ENCODE data around the gene MUC6.
A peak's percentile ranks its signal among the peaks of the same experiment; 100 is the strongest.

MUC6 gene

GRCh38 chr11:1054143-1055108 lies 17.9 kb upstream of the MUC6 start:
- TF ChIP-seq, protein P1, sequence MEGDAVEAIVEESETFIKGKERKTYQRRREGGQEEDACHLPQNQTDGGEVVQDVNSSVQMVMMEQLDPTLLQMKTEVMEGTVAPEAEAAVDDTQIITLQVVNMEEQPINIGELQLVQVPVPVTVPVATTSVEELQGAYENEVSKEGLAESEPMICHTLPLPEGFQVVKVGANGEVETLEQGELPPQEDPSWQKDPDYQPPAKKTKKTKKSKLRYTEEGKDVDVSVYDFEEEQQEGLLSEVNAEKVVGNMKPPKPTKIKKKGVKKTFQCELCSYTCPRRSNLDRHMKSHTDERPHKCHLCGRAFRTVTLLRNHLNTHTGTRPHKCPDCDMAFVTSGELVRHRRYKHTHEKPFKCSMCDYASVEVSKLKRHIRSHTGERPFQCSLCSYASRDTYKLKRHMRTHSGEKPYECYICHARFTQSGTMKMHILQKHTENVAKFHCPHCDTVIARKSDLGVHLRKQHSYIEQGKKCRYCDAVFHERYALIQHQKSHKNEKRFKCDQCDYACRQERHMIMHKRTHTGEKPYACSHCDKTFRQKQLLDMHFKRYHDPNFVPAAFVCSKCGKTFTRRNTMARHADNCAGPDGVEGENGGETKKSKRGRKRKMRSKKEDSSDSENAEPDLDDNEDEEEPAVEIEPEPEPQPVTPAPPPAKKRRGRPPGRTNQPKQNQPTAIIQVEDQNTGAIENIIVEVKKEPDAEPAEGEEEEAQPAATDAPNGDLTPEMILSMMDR (IDR thresholded peaks at IDR 0.05; ENCODE audit: insufficient read depth, low read depth, low read length, missing control alignments), result no peak
- DNase-seq (ENCODE audit: low read depth), result no peak

DNA sequence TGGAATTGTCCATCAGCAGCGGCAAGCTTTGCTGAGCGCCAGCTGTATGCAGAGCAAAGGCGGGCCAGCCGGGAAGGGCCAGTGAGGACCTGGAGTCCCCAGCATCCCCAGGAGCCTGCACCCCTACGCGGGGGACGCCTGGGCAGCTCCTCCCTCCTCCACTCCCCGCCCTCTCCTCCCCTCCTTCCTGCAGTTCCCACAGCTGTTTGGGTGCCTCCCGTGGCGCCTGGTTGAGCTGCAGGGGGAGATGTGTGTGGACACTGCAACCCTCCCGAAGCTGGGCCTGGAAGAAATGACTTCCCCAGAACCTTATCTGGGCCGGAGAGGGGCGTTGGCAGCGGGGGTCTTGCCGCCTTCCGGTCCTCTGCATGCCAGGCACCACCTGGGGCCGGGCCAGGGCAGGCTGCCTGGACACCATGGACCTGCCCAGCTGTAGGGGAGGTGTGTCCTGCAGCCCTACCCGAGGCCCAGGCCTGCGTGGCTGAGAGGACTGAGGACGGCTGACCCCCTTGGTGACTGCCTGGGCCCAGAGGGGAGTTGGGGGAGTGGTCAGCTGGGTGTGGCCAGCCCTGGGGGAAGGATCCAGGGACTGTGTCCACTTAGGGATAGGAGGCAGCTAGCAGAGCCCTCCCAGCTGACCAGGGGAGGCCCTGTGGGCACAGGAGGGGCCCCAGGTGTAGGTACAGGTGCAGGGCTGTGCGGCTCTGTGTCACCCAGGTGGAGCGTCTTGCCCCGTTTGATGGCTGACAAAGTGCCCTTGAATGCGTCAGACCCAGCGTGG lies 16.8 kb upstream of the MUC6 start:
- TF ChIP-seq, protein P1 (IDR thresholded peaks at IDR 0.05; ENCODE audit: insufficient read depth, low read depth, low read length, missing control alignments), result no peak
- no peak for DNase-seq (ENCODE audit: low read depth)
- H3K4me3 ChIP-seq (ENCODE audit: low read length), result no peak overlapping the region

More at GRCh38 chr11:1054143-1055108, 17.9 kb upstream of the MUC6 start:
- no peak overlapping the region for H3K4me3 ChIP-seq (ENCODE audit: low read length)

DNA sequence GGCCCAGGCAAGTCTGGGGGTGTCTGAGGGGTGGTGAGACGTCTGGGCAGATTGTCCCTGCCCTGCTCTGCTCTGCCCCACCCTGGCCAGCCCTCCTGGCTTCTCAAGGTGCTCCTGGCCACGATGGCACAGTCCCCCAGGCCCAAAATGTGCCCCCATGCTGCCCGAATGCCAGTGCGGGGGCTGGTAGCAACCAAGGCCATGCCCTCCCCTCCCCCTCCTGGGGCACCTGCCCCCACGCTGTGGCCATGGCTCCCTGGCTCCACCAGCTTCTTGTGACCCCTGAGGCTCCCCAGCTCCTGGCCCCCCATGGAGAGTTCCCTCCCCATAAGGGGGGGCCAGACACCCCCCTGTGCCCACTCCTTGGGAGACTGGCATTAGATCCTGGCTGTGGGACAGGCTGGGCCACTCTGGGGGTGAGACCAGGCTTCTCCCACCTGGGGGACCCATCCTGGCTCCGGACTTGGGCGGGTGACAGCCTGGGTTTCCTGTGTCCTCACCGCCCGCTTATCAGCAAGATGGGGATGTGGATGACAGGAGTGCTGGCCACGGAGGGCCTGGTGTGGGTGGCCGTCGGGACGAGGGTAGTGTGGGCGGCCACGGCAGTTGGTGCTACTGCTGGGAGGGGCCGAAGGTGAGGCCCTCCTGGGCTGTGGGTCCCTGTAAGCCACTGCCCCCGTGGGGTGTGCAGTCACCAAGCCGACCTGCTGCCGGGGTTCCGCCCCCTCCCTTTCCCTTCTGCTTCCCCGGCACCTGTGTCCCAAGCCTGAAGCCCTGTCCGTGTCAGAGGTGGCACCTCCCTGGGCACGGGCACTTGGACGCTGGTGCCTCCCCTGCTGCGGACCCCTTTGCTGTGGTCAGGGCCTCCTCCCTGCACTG lies 15.9 kb upstream of the MUC6 start:
- DNase-seq (ENCODE audit: low read depth), result no peak
- TF ChIP-seq, protein P1 (IDR thresholded peaks at IDR 0.05; ENCODE audit: insufficient read depth, low read depth, low read length, missing control alignments), result no peak
- H3K4me3 ChIP-seq (ENCODE audit: low read length), result no peak overlapping the region

- no peak for DNase-seq (ENCODE audit: low read depth)
- TF ChIP-seq, protein P1 (IDR thresholded peaks at IDR 0.05; ENCODE audit: insufficient read depth, low read depth, low read length, missing control alignments), result no peak
- no peak overlapping the region for H3K4me3 ChIP-seq (ENCODE audit: low read length)
These were observed 15.0 kb upstream of the MUC6 start for GRCh38 chr11:1051356-1052132.

- peak; percentile 88 for DNase-seq (ENCODE audit: low read depth)
- TF ChIP-seq, protein P1 (IDR thresholded peaks at IDR 0.05; ENCODE audit: insufficient read depth, low read depth, low read length, missing control alignments), result peak; percentile 96
- no peak overlapping the region for H3K4me3 ChIP-seq (ENCODE audit: low read length)
These were observed 14.2 kb upstream of the MUC6 start for GRCh38 chr11:1050581-1051355.

All from epithelial cell of esophagus (primary cell).